ENCODE data around the gene UBALD1. TPM values are rescaled to one million over a fixed set of nuclear protein-coding genes. Genes with fewer than 3 reads are reported as not detected.

The UBALD1 gene
- total and polyA plus RNA-seq, 10 of the 15 experiments (the other 5 are each of a cell fraction or from before 2014, with no cell fraction given), result 0.05 to 32.7 (median 5.1) TPM

DNA sequence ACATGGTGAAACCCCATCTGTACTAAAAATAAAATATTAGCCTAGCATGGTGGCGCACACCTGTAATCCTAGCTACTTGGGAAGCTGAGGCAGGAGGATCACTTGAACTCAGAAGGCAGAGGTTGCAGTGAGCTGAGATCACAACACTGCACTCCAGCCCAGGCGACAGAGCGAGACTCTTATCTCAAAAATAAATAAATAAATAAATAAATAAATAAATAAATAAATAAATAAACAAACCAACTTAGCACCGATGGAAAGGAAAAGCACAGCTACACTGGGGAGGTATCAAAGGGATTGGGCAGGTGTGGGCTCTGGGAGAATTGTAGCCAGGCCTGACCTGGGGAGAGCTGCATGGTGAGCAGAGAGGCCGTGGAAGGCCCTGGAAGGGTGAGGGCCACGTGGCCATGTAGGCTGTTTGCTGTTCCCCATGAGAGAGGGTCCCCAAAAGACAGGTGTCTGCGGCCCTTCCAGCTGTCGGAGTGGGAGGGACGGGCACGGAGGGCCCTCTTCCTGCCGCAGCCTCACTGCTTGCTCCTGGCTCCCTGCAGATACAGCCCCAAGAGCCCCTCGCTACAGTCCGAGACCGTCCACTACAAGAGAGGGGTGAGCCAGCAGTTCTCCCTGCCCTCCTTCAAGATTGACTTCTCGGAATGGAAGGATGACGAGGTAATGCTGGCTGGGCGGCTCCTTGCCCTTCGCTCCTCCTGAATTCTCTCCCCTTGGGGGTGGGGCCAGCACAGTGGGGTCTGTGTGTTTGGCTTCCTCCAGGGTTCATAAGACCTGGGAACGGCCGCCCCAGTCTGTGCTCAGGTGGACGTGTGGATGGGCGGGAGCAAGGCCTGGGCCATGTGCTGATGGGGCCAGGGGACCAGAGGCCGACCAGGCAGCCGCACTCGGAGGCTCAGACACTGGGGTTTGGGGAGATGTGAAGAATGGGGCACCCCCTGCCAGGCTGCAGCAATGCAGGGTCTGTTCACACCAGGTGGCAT is 42.3 kb upstream of the UBALD1 start (continued):
- TF ChIP-seq ASH2L (IDR thresholded peaks at IDR 0.05; ENCODE audit: borderline replicate concordance, low read depth), result no peak
- TF ChIP-seq, protein P1, sequence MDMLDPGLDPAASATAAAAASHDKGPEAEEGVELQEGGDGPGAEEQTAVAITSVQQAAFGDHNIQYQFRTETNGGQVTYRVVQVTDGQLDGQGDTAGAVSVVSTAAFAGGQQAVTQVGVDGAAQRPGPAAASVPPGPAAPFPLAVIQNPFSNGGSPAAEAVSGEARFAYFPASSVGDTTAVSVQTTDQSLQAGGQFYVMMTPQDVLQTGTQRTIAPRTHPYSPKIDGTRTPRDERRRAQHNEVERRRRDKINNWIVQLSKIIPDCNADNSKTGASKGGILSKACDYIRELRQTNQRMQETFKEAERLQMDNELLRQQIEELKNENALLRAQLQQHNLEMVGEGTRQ (IDR thresholded peaks at IDR 0.05; ENCODE audit: borderline replicate concordance, low read depth, low read length), result no peak
- TF ChIP-seq RELA (IDR thresholded peaks at IDR 0.05; ENCODE audit: borderline replicate concordance, partially characterized antibody), result no peak
- no peak for TF ChIP-seq POLR2AphosphoS5 (IDR thresholded peaks at IDR 0.05; ENCODE audit: low read length)

DNA sequence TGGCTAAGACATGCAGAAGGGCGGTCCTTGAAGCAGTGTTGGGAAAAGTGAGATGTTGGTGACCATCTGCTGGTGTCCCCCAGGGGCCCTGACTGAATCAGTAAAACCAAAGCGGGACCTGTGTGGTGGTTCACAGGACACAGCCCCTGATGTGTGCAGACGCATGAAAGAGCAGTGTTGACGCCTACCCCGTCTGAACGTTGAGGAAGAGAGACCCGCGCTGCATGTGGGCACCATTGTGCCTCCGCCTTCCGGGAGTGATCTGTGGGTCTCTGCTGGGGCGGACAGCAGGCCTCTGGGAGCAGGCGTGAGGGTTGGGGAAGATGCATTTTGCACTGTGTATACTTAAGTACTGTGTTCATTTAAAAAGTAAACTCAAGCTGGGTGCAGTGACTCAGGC is 41.5 kb upstream of the UBALD1 start:
- H3K9me3 ChIP-seq (replicated peaks; ENCODE audit: control insufficient read depth, insufficient read depth, low read length), result no peaks in the 10 kb centered on the region
- H3K36me3 ChIP-seq (ENCODE audit: control insufficient read depth in 2 of 2, insufficient read depth in 2 of 2, low read length in 1 of 2), result peaks cover 13 to 34% of the 10 kb centered on the region in 2 experiments; a peak in 3 of 4 replicates
- 92% methylated on average over 12 of the region's 12 CpGs for WGBS (ENCODE audit: insufficient coverage, insufficient replicate concordance, low lambda C conversion rate, missing lambda C conversion rate)
- H4K20me1 ChIP-seq (ENCODE audit: control insufficient read depth, insufficient read depth), result no peaks in the 10 kb centered on the region
- BruUV-seq (replicated peaks), result no TSS peak
- SMC1A ChIA-PET (ENCODE audit: uncharacterized antibody, unreplicated experiment), result no interaction called here
- H3K27ac ChIP-seq (ENCODE audit: control insufficient read depth, insufficient read depth), result no peak overlapping the region
- POLR2A ChIA-PET, result no interaction called here
- DNase-seq (ENCODE audit: low read depth, low spot score) (no peak), FAIRE-seq (no peak), ATAC-seq (no peak)
- no peak overlapping the region for H3K4me2 ChIP-seq (ENCODE audit: control insufficient read depth, insufficient read depth)
- H3K9ac ChIP-seq (ENCODE audit: control insufficient read depth, insufficient read depth, low read length), result no peak overlapping the region
- no peaks in the 10 kb centered on the region for H3K79me2 ChIP-seq (ENCODE audit: control insufficient read depth, insufficient read depth, low read length)
- CTCF ChIA-PET, result no interaction called here
- no peaks in the 10 kb centered on the region; the same call in 1 of the 2 replicates for H3K4me1 ChIP-seq (ENCODE audit: control insufficient read depth, insufficient read depth, low read length)
- no peak overlapping the region for H2AFZ ChIP-seq (ENCODE audit: control insufficient read depth, low read depth, low read length)
- H3K27me3 ChIP-seq (replicated peaks in 1 of 2; ENCODE audit: control insufficient read depth in 2 of 2, insufficient read depth in 2 of 2, low read length in 1 of 2), result no peaks in the 10 kb centered on the region
- RAD21 ChIA-PET (ENCODE audit: unreplicated experiment), result no interaction called here
- in situ Hi-C loops (cut with MboI) (no loop called here), intact Hi-C loops (cut with micrococcal nuclease; ENCODE audit: unreplicated experiment) (no loop called here)
- H3K4me3 ChIP-seq, result no peak overlapping the region
- TF ChIP-seq SMAD5 (IDR thresholded peaks at IDR 0.05; ENCODE audit: low read depth) (no peak), PML (IDR thresholded peaks at IDR 0.05; ENCODE audit: low read length) (no peak), CREB1 (IDR thresholded peaks at IDR 0.05; ENCODE audit: low read depth) (no peak), ZBED1 (IDR thresholded peaks at IDR 0.05; ENCODE audit: borderline replicate concordance) (no peak), SIN3A (IDR thresholded peaks at IDR 0.05; ENCODE audit: low read depth, low read length) (no peak)
- TF ChIP-seq, protein P2, sequence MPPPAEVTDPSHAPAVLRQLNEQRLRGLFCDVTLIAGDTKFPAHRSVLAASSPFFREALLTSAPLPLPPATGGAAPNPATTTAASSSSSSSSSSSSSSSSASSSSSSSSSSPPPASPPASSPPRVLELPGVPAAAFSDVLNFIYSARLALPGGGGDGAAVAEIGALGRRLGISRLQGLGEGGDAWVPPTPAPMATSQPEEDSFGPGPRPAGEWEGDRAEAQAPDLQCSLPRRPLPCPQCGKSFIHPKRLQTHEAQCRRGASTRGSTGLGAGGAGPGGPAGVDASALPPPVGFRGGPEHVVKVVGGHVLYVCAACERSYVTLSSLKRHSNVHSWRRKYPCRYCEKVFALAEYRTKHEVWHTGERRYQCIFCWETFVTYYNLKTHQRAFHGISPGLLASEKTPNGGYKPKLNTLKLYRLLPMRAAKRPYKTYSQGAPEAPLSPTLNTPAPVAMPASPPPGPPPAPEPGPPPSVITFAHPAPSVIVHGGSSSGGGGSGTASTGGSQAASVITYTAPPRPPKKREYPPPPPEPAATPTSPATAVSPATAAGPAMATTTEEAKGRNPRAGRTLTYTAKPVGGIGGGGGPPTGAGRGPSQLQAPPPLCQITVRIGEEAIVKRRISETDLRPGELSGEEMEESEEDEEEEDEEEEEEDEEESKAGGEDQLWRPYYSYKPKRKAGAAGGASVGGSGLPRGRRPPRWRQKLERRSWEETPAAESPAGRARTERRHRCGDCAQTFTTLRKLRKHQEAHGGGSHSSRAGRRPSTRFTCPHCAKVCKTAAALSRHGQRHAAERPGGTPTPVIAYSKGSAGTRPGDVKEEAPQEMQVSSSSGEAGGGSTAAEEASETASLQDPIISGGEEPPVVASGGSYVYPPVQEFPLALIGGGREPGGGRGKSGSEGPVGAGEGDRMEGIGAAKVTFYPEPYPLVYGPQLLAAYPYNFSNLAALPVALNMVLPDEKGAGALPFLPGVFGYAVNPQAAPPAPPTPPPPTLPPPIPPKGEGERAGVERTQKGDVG (CRISPR knock-in tag; IDR thresholded peaks at IDR 0.05), result no peak
- TF ChIP-seq, protein P3, sequence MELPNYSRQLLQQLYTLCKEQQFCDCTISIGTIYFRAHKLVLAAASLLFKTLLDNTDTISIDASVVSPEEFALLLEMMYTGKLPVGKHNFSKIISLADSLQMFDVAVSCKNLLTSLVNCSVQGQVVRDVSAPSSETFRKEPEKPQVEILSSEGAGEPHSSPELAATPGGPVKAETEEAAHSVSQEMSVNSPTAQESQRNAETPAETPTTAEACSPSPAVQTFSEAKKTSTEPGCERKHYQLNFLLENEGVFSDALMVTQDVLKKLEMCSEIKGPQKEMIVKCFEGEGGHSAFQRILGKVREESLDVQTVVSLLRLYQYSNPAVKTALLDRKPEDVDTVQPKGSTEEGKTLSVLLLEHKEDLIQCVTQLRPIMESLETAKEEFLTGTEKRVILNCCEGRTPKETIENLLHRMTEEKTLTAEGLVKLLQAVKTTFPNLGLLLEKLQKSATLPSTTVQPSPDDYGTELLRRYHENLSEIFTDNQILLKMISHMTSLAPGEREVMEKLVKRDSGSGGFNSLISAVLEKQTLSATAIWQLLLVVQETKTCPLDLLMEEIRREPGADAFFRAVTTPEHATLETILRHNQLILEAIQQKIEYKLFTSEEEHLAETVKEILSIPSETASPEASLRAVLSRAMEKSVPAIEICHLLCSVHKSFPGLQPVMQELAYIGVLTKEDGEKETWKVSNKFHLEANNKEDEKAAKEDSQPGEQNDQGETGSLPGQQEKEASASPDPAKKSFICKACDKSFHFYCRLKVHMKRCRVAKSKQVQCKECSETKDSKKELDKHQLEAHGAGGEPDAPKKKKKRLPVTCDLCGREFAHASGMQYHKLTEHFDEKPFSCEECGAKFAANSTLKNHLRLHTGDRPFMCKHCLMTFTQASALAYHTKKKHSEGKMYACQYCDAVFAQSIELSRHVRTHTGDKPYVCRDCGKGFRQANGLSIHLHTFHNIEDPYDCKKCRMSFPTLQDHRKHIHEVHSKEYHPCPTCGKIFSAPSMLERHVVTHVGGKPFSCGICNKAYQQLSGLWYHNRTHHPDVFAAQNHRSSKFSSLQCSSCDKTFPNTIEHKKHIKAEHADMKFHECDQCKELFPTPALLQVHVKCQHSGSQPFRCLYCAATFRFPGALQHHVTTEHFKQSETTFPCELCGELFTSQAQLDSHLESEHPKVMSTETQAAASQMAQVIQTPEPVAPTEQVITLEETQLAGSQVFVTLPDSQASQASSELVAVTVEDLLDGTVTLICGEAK (IDR thresholded peaks at IDR 0.05; ENCODE audit: borderline replicate concordance), result no peak
- TF ChIP-seq, protein P4, sequence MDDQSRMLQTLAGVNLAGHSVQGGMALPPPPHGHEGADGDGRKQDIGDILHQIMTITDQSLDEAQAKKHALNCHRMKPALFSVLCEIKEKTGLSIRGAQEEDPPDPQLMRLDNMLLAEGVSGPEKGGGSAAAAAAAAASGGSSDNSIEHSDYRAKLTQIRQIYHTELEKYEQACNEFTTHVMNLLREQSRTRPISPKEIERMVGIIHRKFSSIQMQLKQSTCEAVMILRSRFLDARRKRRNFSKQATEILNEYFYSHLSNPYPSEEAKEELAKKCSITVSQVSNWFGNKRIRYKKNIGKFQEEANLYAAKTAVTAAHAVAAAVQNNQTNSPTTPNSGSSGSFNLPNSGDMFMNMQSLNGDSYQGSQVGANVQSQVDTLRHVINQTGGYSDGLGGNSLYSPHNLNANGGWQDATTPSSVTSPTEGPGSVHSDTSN (IDR thresholded peaks at IDR 0.05; ENCODE audit: insufficient replicate concordance, low read depth, low read length), result no peak

Data from GM12878 (cell line).